Loucy (cell line): ENCODE results near the gene SERPINB7.

Source experiments
- CTCF ChIP-seq: fragments of 200-600 bp; sonication (generic); conservative IDR thresholded peaks from 2 replicates; pipeline ENCODE4 v1.5.1; 2014; ENCODE audit warnings: mild to moderate bottlenecking, antibody characterized with exemption, low read length
- EZH2phosphoT487 ChIP-seq: fragments of 200-600 bp; IDR thresholded peaks from 2 replicates; pipeline ENCODE4 v1.6.1; 2018; ENCODE audit warnings: antibody characterized with exemption, mild to moderate bottlenecking, moderate library complexity, borderline replicate concordance

- TF ChIP-seq CTCF: no peak
- TF ChIP-seq EZH2phosphoT487: no peak
These were observed 20.4 kb downstream of the SERPINB7 start for GRCh38 chr18:63795606-63796005.
